H1 (cell line): ENCODE results near the gene MYDGF. TPM values are rescaled to one million over a fixed set of nuclear protein-coding genes. Genes with fewer than 3 reads are reported as not detected.

Experiments used
- CTCF ChIA-PET: fragments of 300-600 bp; sonication (Branson Sonifier 250); formaldehyde crosslinking; loops from one replicate; lab custom pipeline; 2021; ENCODE audit not compliant: partially characterized antibody; lab: Charles Lee
- POLR2A ChIA-PET: fragments of 300-600 bp; sonication (Branson Sonifier 250); formaldehyde crosslinking; loops from one replicate; lab custom pipeline; 2021; ENCODE audit warnings: inconsistent platforms; ENCODE audit not compliant: partially characterized antibody; lab: Charles Lee
- DNase-seq, 2 experiments: peaks; one replicate each; pipeline versions ENCODE4 v3.0.0 to v3.0.0-alpha.2; 2010 to 2022; ENCODE audit warnings: low spot score in 2 of 2, low read depth in 1 of 2, mixed read lengths in 1 of 2
- FAIRE-seq: peaks from 2 replicates; lab custom pipeline; 2011; peaks lifted over from hg19 to GRCh38; lab: Jason Lieb, UNC
- H2AFZ ChIP-seq: 2 replicates; pipeline ENCODE4 v1.8.1; 2012; ENCODE audit warnings: low read length, inconsistent platforms
- H2AK5ac ChIP-seq: 2 replicates; pipeline ENCODE4 v1.6.1; 2013; ENCODE audit warnings: low read depth, low read length
- H2BK120ac ChIP-seq: replicated peaks from 2 replicates; pipeline ENCODE3; 2013; ENCODE audit warnings: low read depth, low read length, inconsistent platforms
- H2BK12ac ChIP-seq: 2 replicates; pipeline ENCODE4 v1.6.1; 2013; ENCODE audit warnings: low read depth, low read length
- H2BK15ac ChIP-seq: 2 replicates; pipeline ENCODE4 v1.6.1; 2013; ENCODE audit warnings: low read length
- H2BK20ac ChIP-seq: 2 replicates; pipeline ENCODE4 v1.6.1; 2013; ENCODE audit warnings: low read length
- H2BK5ac ChIP-seq: 2 replicates; pipeline ENCODE4 v1.6.1; 2013; ENCODE audit warnings: low read depth, low read length
- H3K14ac ChIP-seq: 2 replicates; pipeline ENCODE4 v1.6.1; 2013; ENCODE audit warnings: inconsistent platforms; ENCODE audit not compliant: insufficient read length
- H3K18ac ChIP-seq: 2 replicates; pipeline ENCODE4 v1.6.1; 2013; ENCODE audit warnings: low read length; ENCODE audit errors: extremely low read depth
- H3K23ac ChIP-seq: 2 replicates; pipeline ENCODE4 v1.6.1; 2013; ENCODE audit warnings: inconsistent platforms; ENCODE audit not compliant: insufficient read length
- H3K23me2 ChIP-seq: 2 replicates; pipeline ENCODE4 v1.6.1; 2013; ENCODE audit warnings: low read depth, low read length
- H3K27ac ChIP-seq: 2 replicates; pipeline ENCODE4 v1.6.1; 2011; ENCODE audit warnings: low read depth, low read length, inconsistent platforms
- H3K27me3 ChIP-seq, 4 experiments: replicated peaks in 1 of 4; 1 replicate in 1 of 4; 2 replicates in 3 of 4; pipeline versions ENCODE4 v1.6.1 to v1.8.1; 2011 to 2013; ENCODE audit warnings: low read length in 3 of 4, mild to moderate bottlenecking in 3 of 4, inconsistent platforms in 2 of 4, mixed read lengths in 2 of 4, moderate library complexity in 1 of 4; ENCODE audit not compliant: control insufficient read depth in 3 of 4, insufficient read depth in 3 of 4; ENCODE audit errors: extremely low read depth in 1 of 4
- H3K36me3 ChIP-seq, 4 experiments: 2 replicates each; pipeline versions ENCODE4 v1.6.1 to v1.8.1; 2011 to 2013; ENCODE audit warnings: mild to moderate bottlenecking in 4 of 4, low read length in 3 of 4, moderate library complexity in 2 of 4, control low read depth in 1 of 4, inconsistent platforms in 1 of 4; ENCODE audit not compliant: insufficient read depth in 4 of 4, control insufficient read depth in 2 of 4
- H3K4ac ChIP-seq: replicated peaks from 2 replicates; pipeline ENCODE3; 2013; ENCODE audit warnings: low read length, low read depth, mixed read lengths, inconsistent platforms; ENCODE audit not compliant: insufficient read length
- H3K4me1 ChIP-seq, 4 experiments: replicated peaks in 1 of 4; 1 replicate in 1 of 4; 2 replicates in 3 of 4; pipeline versions ENCODE4 v1.6.1 to v1.8.1; 2011 to 2013; ENCODE audit warnings: low read length in 3 of 4, inconsistent platforms in 2 of 4, mixed read lengths in 1 of 4; ENCODE audit not compliant: insufficient read depth in 4 of 4, control insufficient read depth in 3 of 4
- H3K4me2 ChIP-seq, 2 experiments: 2 replicates each; pipeline versions ENCODE4 v1.6.1 to v1.8.1; 2011 to 2013; ENCODE audit warnings: low read depth in 2 of 2, low read length in 2 of 2, control low read depth in 1 of 2, inconsistent platforms in 1 of 2, mild to moderate bottlenecking in 1 of 2; ENCODE audit not compliant: insufficient read depth in 1 of 2
- H3K4me3 ChIP-seq, 4 experiments: fragments of 200-600, 300-600 bp in 1 of 4; sonication (generic), shearing (Covaris generic), sonication (Bioruptor Twin) in 1 of 4; 2 replicates each; pipeline versions ENCODE4 v1.5.1 to v1.8.1; 2011 to 2016; ENCODE audit warnings: low read length in 4 of 4, low read depth in 3 of 4, control low read depth in 2 of 4, inconsistent platforms in 2 of 4, mild to moderate bottlenecking in 2 of 4, mixed read lengths in 1 of 4, moderate library complexity in 1 of 4; ENCODE audit not compliant: insufficient read depth in 2 of 4; ENCODE audit errors: extremely low read depth in 1 of 4
- H3K56ac ChIP-seq: replicated peaks from 2 replicates; pipeline ENCODE3; 2013; ENCODE audit warnings: low read depth, mild to moderate bottlenecking, mixed read lengths, low read length, inconsistent platforms; ENCODE audit not compliant: insufficient read length
- H3K79me1 ChIP-seq: 2 replicates; pipeline ENCODE4 v1.6.1; 2013; ENCODE audit warnings: low read depth, low read length, control low read depth
- H3K79me2 ChIP-seq, 2 experiments: 2 replicates each; pipeline versions ENCODE4 v1.6.1 to v1.8.1; 2012 to 2013; ENCODE audit warnings: low read length in 2 of 2, mild to moderate bottlenecking in 2 of 2, inconsistent platforms in 1 of 2; ENCODE audit not compliant: insufficient read depth in 2 of 2, control insufficient read depth in 1 of 2
- H3K9ac ChIP-seq, 4 experiments: replicated peaks in 1 of 4; 1 replicate in 1 of 4; 2 replicates in 3 of 4; pipeline versions ENCODE4 v1.6.1 to v1.8.1; 2011 to 2013; ENCODE audit warnings: low read depth in 3 of 4, low read length in 3 of 4, control low read depth in 2 of 4, mild to moderate bottlenecking in 2 of 4, moderate library complexity in 2 of 4, inconsistent platforms in 1 of 4; ENCODE audit errors: extremely low read depth in 1 of 4
- H3K9me3 ChIP-seq, 2 experiments: 2 replicates each; pipeline versions ENCODE4 v1.6.1 to v1.8.1; 2012 to 2013; ENCODE audit warnings: mild to moderate bottlenecking in 2 of 2, moderate library complexity in 2 of 2, control low read depth in 1 of 2, inconsistent platforms in 1 of 2, low read depth in 1 of 2, low read length in 1 of 2, mixed read lengths in 1 of 2; ENCODE audit not compliant: insufficient read depth in 2 of 2
- H4K20me1 ChIP-seq, 2 experiments: replicated peaks in 1 of 2; 2 replicates each; pipeline versions ENCODE3 to v1.8.1; 2011 to 2013; ENCODE audit warnings: inconsistent platforms in 2 of 2, low read length in 2 of 2, mild to moderate bottlenecking in 1 of 2; ENCODE audit not compliant: insufficient read depth in 2 of 2, control insufficient read depth in 1 of 2
- H4K5ac ChIP-seq: 2 replicates; pipeline ENCODE4 v1.6.1; 2013; ENCODE audit warnings: low read length, low read depth, mixed read lengths, inconsistent platforms; ENCODE audit not compliant: insufficient read length
- H4K8ac ChIP-seq: 2 replicates; pipeline ENCODE4 v1.8.0; 2013; ENCODE audit warnings: mild to moderate bottlenecking, moderate library complexity, low read length, inconsistent platforms; ENCODE audit not compliant: insufficient read depth; ENCODE audit errors: extremely low read depth
- H4K91ac ChIP-seq: replicated peaks from 2 replicates; pipeline ENCODE3; 2013; ENCODE audit warnings: low read length, mixed read lengths, inconsistent platforms; ENCODE audit not compliant: insufficient read length
- CBX8 ChIP-seq: fragments of 300-800, 300-1000 bp; sonication (generic); IDR thresholded peaks from 2 replicates; pipeline ENCODE4 v1.7.1; 2016; ENCODE audit warnings: low read depth, low read length, borderline replicate concordance
- CHD2 ChIP-seq: IDR thresholded peaks from 2 replicates; pipeline ENCODE4 v1.6.1; 2012; ENCODE audit warnings: low read length, improper control_type of control experiment
- EZH2 ChIP-seq: fragments of 200-600 bp; sonication (generic); IDR thresholded peaks from 2 replicates; pipeline ENCODE4 v1.7.1; 2012; ENCODE audit warnings: low read depth, mild to moderate bottlenecking, moderate library complexity, low read length, inconsistent platforms; ENCODE audit not compliant: severe bottlenecking
- GABPA ChIP-seq: IDR thresholded peaks from 2 replicates; pipeline ENCODE4 v1.6.1; 2011; ENCODE audit warnings: mild to moderate bottlenecking, low read length, moderate library complexity, borderline replicate concordance; ENCODE audit not compliant: insufficient read depth
- KDM4A ChIP-seq: IDR thresholded peaks from one replicate; pipeline ENCODE4 v1.7.1; 2012; ENCODE audit warnings: low read depth, mild to moderate bottlenecking, moderate library complexity, low read length, inconsistent platforms; ENCODE audit not compliant: severe bottlenecking
- RFX5 ChIP-seq: IDR thresholded peaks from 2 replicates; pipeline ENCODE4 v1.6.1; 2011; ENCODE audit warnings: low read depth, low read length, improper control_type of control experiment, borderline replicate concordance
- RNF2 ChIP-seq: fragments of 200-900, 300-1000 bp; sonication (generic); IDR thresholded peaks from 2 replicates; pipeline ENCODE4 v1.7.1; 2016; ENCODE audit warnings: borderline replicate concordance, low read depth, mild to moderate bottlenecking, antibody characterized with exemption, low read length; ENCODE audit not compliant: poor library complexity, severe bottlenecking; ENCODE audit errors: missing control alignments
- SP4 ChIP-seq: IDR thresholded peaks from 2 replicates; pipeline ENCODE4 v1.6.1; 2012; ENCODE audit warnings: low read length, inconsistent platforms
- TAF1 ChIP-seq: IDR thresholded peaks from 2 replicates; pipeline ENCODE4 v1.6.1; 2011; ENCODE audit warnings: mild to moderate bottlenecking, low read depth, low read length
- YY1 ChIP-seq: IDR thresholded peaks from 2 replicates; pipeline ENCODE4 v1.6.1; 2011; ENCODE audit warnings: low read depth, mild to moderate bottlenecking, low read length
- WGBS, 2 experiments: shearing (Covaris generic) in 1 of 2; methylation state at CpG; one replicate each; pipeline versions ENCODE4 v1.1.6 to v1.1.7; 2013 to 2015; ENCODE audit warnings: low lambda C conversion rate in 2 of 2, mixed read lengths in 2 of 2, inconsistent platforms in 1 of 2, low coverage in 1 of 2, missing lambda C conversion rate in 1 of 2; ENCODE audit not compliant: insufficient replicate concordance in 2 of 2, insufficient coverage in 1 of 2, insufficient read length in 1 of 2; ENCODE audit errors: extremely low coverage in 1 of 2, missing lambda C conversion rate in 1 of 2; 5-methylcytosine and 5-hydroxymethylcytosine counted together
- polyA plus RNA-seq, 7 experiments: library from polyadenylated mRNA; depleted of rRNA in 3 of 7; stranded (reverse) in 5 of 7; unstranded in 2 of 7; fragments of >200 nt in 5 of 7; fragments of 200-250 nt in 2 of 7; gene quantifications; 1 replicate in 5 of 7; 2 replicates in 1 of 7; 4 replicates in 1 of 7; pipeline versions ENCODE4 v1.2.1 to v1.2.3, GENCODE V29; 2011 to 2013; ENCODE audit warnings: missing spikeins in 2 of 7, mixed read lengths in 2 of 7
- total RNA-seq: library from RNA; stranded (reverse); fragmentation: NEBNext Ultra II Directional; extraction: Animal tissue kit (Norgen Biotek cat#: 25700); gene quantifications from 2 replicates; pipeline ENCODE4 v1.2.1, GENCODE V29; 2021

Gene MYDGF
- total and polyA plus RNA-seq, 2 of the 8 experiments (the other 6 are each of a cell fraction or from before 2014, with no cell fraction given), result 40.6 to 51.1 TPM

DNA sequence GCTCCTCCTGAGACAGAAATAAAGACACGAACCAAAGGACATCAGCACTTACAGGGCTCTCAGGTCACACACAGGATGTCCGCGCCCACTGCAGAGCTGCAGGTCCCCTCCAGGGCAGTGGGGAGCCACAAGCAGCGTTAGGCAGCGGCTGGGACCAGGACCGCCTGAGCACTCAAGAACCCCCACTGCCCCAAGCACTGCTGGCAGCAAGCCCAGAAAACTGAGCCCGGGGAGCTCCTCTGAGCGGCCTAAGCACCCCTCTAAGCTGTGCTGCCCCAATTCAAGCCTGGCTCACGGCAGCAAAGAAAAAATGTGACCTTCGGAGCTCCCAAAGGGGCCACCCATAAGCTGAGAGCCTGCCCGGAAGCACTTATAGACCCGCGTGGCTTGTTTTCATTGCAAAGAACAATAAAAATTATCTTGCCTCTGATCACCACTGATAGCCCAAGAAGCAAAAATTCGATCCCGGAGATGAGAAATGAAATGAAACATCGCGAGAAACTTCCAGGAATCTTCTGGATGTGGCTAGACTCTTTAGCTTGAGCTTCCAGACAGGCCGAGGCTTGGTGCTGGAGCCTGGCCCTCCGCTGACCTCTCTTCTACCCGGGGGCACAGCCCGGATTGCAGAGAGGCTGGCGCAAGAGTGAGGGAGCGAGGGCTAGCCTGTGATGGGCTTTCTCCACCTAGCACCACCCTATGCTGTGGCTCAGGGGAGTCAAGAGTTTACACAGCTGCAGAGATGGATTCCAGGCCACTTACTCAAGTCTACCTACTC, 47.2 kb upstream of the MYDGF start:
- Histone ChIP-seq H3K56ac (no peak overlapping the region), H2BK5ac (no peak overlapping the region), H4K8ac (no peak overlapping the region; the same call in 1 of the 2 replicates), H4K91ac (no peak overlapping the region), H3K23me2 (no peaks in the 10 kb centered on the region), H3K4ac (no peak overlapping the region), H2BK120ac (no peak overlapping the region), H4K5ac (no peak overlapping the region), H2BK15ac (no peak overlapping the region), H3K9ac (no peak overlapping the region), H2BK12ac (no peak overlapping the region), H3K4me1 (peaks cover 0 to under 1% (median 0%) of the 10 kb centered on the region in 4 experiments; a peak in 1 of 7 replicates), H3K4me2 (no peak overlapping the region), H3K23ac (no peak overlapping the region), H3K27me3 (no peaks in the 10 kb centered on the region), H3K27ac (no peak overlapping the region), H2AK5ac (no peak overlapping the region), H3K18ac (no peak overlapping the region), H3K4me3 (no peak overlapping the region), H2BK20ac (no peak overlapping the region), H2AFZ (no peak overlapping the region), H3K79me2 (peaks cover 0 to 13% of the 10 kb centered on the region in 2 experiments; a peak in 3 of 4 replicates), H3K14ac (no peak overlapping the region), H3K79me1 (peaks cover 12% of the 10 kb centered on the region; the same call in 1 of the 2 replicates), H3K36me3 (peaks cover 9 to 34% (median 31%) of the 10 kb centered on the region in 4 experiments; a peak in 5 of 8 replicates), H4K20me1 (peaks cover 5 to 24% of the 10 kb centered on the region in 2 experiments), H3K9me3 (no peaks in the 10 kb centered on the region)
- WGBS, 2 experiments, result 93% methylated on average over 22 of the region's 23 CpGs; no CpG with 5 or more reads in 1 of the 2 experiments
- ChIA-PET CTCF (interaction anchor here (0.7 to 1.4 kb wide), 4 partner anchors 16 to 85 kb away, joined by 3 read pairs; no protein-coding TSS in a partner anchor), POLR2A (interaction anchor here (0.6 to 1.2 kb wide), 4 partner anchors 11 to 278 kb away, joined by 3 to 5 read pairs (median 3); no protein-coding TSS in a partner anchor)
- no peak for FAIRE-seq
- no peak for DNase-seq
- no peak for TF ChIP-seq SP4
- TF ChIP-seq EZH2, result no peak
- no peak for TF ChIP-seq TAF1
- no peak for TF ChIP-seq CHD2
- TF ChIP-seq GABPA, result no peak
- no peak for TF ChIP-seq YY1
- TF ChIP-seq CBX8, result no peak
- no peak for TF ChIP-seq KDM4A
- no peak for TF ChIP-seq RNF2
- no peak for TF ChIP-seq RFX5
